GM10248 (cell line): ENCODE results near the gene ARL8B.

Experiments used
- CTCF ChIA-PET: fragments of 300-600 bp; sonication (Branson Sonifier 250); formaldehyde crosslinking; extraction: SDS; loops from one replicate; lab custom pipeline; 2021; ENCODE audit warnings: antibody characterized with exemption; lab: Yijun Ruan, JAX
- POLR2A ChIA-PET: fragments of 350-650 bp; sonication (Branson Sonifier 250); formaldehyde crosslinking; extraction: SDS; loops from one replicate; lab custom pipeline; 2020; ENCODE audit warnings: antibody characterized with exemption; lab: Yijun Ruan, JAX
- DNase-seq: peaks from one replicate; pipeline ENCODE4 v3.0.0; 2012; ENCODE audit errors: extremely low spot score
- CTCF ChIP-seq: IDR thresholded peaks from 2 replicates; pipeline ENCODE4 v1.5.1; 2012; ENCODE audit warnings: mild to moderate bottlenecking, low read depth; ENCODE audit errors: extremely low read depth, missing control alignments, control extremely low read depth

ARL8B gene

GRCh38 chr3:5082789-5083115, 39.3 kb upstream of the ARL8B start:
- no peak for DNase-seq
- CTCF ChIA-PET = no interaction called here
- POLR2A ChIA-PET = interaction anchor here (0.6 kb wide), 1 partner anchor 208 kb away, joined by 3 read pairs; no protein-coding TSS in a partner anchor
- no peak for TF ChIP-seq CTCF

- DNase-seq = no peak
- ChIA-PET CTCF (interaction anchor here (1.0 to 1.2 kb wide), 2 partner anchors 16 to 383 kb away, joined by 3 read pairs; no protein-coding TSS in a partner anchor), POLR2A (no interaction called here)
- no peak for TF ChIP-seq CTCF
These were observed 37.9 kb upstream of the ARL8B start for GRCh38 chr3:5084224-5084623.

- no peak for TF ChIP-seq CTCF
- DNase-seq = no peak
- ChIA-PET CTCF (interaction anchor here (1.0 to 1.6 kb wide), 3 partner anchors 9 to 376 kb away, joined by 3 read pairs; no protein-coding TSS in a partner anchor), POLR2A (no interaction called here)
These were observed 35.4 kb upstream of the ARL8B start for GRCh38 chr3:5086708-5087107.

GRCh38 chr3:5087209-5087608, 34.9 kb upstream of the ARL8B start:
- DNase-seq = no peak
- ChIA-PET CTCF (interaction anchor here (1.0 to 1.6 kb wide), 2 partner anchors 9 to 30 kb away, joined by 3 read pairs; no protein-coding TSS in a partner anchor), POLR2A (no interaction called here)
- TF ChIP-seq CTCF = no peak

GRCh38 chr3:5090197-5090596, 31.9 kb upstream of the ARL8B start:
- CTCF ChIA-PET = no interaction called here
- TF ChIP-seq CTCF = no peak
- POLR2A ChIA-PET = no interaction called here
- no peak for DNase-seq

GRCh38 chr3:5092018-5092417, 30.1 kb upstream of the ARL8B start:
- no peak for TF ChIP-seq CTCF
- ChIA-PET POLR2A (no interaction called here), CTCF (no interaction called here)
- DNase-seq = no peak
